ENCODE data around the gene TJAP1. TPM values are rescaled to one million over a fixed set of nuclear protein-coding genes. Genes with fewer than 3 reads are reported as not detected.

TJAP1 gene
- total and polyA plus RNA-seq, 12 donors, result 17.6 to 77.5 (median 33.0) TPM

DNA sequence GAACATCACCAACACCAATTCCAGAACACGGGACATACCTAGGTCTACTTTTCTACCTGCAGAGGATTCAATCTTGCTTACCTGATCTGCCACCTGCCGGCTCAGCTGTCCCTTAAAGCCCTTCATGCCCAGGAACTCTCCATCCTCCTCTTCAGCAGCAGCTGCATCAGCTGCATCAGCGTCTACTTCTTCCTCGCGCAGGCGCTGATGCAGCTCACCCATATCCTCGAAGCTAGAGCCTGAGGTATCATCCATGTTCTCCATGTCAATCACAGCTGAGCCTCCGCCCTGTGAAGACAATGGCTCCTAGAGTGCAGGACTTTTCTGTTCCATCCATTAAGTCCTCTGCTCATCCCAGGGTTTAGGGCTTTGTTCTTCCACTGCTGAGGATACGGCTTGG is 38.4 kb downstream of the TJAP1 start:
- no peaks in the 10 kb centered on the region for H3K27me3 ChIP-seq
- DNase-seq, result no peak
- WGBS, 4 donors, result 52 to 69% (median 63%) methylated on average over 9 of the region's 9 CpGs
- H3K27ac ChIP-seq, result peak overlapping the region in 2 of 5 donors; percentile 77 to 85
- H3K4me3 ChIP-seq, result peak overlapping the region; percentile 38 to 82 (median 61)
- H3K4me1 ChIP-seq (replicated peaks in 1 of 2), result peaks cover 18 to 35% of the 10 kb centered on the region in 2 donors
- no peaks in the 10 kb centered on the region for H3K9me3 ChIP-seq (replicated peaks in 1 of 3)
- TF ChIP-seq, protein P1, sequence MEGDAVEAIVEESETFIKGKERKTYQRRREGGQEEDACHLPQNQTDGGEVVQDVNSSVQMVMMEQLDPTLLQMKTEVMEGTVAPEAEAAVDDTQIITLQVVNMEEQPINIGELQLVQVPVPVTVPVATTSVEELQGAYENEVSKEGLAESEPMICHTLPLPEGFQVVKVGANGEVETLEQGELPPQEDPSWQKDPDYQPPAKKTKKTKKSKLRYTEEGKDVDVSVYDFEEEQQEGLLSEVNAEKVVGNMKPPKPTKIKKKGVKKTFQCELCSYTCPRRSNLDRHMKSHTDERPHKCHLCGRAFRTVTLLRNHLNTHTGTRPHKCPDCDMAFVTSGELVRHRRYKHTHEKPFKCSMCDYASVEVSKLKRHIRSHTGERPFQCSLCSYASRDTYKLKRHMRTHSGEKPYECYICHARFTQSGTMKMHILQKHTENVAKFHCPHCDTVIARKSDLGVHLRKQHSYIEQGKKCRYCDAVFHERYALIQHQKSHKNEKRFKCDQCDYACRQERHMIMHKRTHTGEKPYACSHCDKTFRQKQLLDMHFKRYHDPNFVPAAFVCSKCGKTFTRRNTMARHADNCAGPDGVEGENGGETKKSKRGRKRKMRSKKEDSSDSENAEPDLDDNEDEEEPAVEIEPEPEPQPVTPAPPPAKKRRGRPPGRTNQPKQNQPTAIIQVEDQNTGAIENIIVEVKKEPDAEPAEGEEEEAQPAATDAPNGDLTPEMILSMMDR (IDR thresholded peaks at IDR 0.05), result no peak
- TF ChIP-seq POLR2A (IDR thresholded peaks at IDR 0.05), result no peak
- intact Hi-C loops (cut with DNase I), result no loop called here
- H3K36me3 ChIP-seq (replicated peaks in 1 of 2), result peaks cover 0 to 58% of the 10 kb centered on the region in 2 donors

DNA sequence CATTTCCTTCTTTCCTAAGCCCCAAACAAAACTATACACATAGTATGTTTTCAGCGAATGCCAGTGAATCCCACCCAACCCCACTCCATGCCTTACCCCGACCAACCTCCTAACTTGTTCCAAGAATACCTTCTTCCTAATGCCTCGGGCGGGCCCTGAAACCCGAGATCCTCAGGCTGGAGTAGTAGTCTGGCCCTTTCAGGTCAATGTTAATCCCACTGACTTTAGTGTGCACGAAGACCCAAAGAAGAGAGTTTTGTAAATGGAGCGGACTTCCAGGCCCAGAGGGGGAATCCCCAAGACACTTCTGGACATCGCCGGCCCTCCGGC is 39.0 kb downstream of the TJAP1 start:
- intact Hi-C loops (cut with DNase I), result no loop called here
- TF ChIP-seq POLR2A (IDR thresholded peaks at IDR 0.05), result no peak
- TF ChIP-seq, protein P1 (IDR thresholded peaks at IDR 0.05), result no peak
- Histone ChIP-seq H3K9me3 (replicated peaks in 1 of 3) (no peaks in the 10 kb centered on the region), H3K4me1 (replicated peaks in 1 of 2) (peaks cover 17 to 33% of the 10 kb centered on the region in 2 donors), H3K27ac (peak overlapping the region in 4 of 5 donors; percentile 77 to 86 (median 81)), H3K4me3 (peak overlapping the region; percentile 38 to 82 (median 61)), H3K27me3 (no peaks in the 10 kb centered on the region), H3K36me3 (replicated peaks in 1 of 2) (peaks cover 0 to 61% of the 10 kb centered on the region in 2 donors)
- WGBS, 4 donors, result 0 to 2% (median 1%) methylated on average over 6 to 10 of the region's 10 CpGs
- no peak for DNase-seq

DNA sequence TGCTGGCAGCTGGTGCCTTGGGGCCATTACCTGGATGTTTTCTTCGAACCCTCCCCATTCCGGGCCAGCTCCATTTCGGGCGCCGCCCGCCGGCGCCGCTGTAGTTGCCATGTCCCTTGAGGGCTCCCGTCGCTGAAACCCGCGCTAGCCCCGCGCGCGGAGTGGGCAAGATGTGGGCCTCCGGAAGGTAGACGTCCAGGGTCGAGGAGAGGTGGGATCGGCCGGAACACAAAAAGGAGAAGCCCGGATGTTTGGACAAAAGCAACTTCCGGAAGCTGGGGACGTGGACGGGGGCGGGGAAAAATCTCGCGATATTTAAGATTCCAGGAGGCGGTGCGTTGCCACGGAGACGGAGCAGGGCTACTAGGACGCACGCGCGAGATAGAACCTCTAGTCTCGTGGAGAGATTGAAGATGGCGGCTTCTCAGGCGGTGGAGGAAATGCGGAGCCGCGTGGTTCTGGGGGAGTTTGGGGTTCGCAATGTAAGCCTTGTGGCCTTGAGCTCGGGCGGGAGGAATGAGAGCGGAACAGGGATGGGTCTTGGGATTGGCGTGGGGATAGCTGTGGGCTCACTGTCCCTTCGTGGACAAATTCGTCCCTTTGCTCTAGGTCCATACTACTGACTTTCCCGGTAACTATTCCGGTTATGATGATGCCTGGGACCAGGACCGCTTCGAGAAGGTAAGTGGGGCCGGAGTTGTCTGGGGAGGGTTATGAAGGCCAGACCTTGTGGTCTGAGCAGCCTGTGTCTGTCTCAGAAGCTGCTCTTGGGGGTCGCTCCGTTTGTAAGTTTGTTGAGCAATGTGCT is 39.5 kb downstream of the TJAP1 start, which contains the start of the genes POLR1C and YIPF3:
POLR1C (plus strand) TSS at position 393 of the 808 bp plus-strand sequence; CDS start at position 414, 21 bp downstream.
YIPF3 (minus strand) TSS at position 230 of the 808 bp plus-strand sequence; CDS start at position 111, 119 bp downstream.
- H3K4me1 ChIP-seq (replicated peaks in 1 of 2), result peaks cover 17 to 33% of the 10 kb centered on the region in 2 donors
- intact Hi-C loops (cut with DNase I), result no loop called here

More for the DNA sequence above, 39.5 kb downstream of the TJAP1 start, which contains the start of the genes POLR1C and YIPF3:
- Histone ChIP-seq H3K9me3 (replicated peaks in 1 of 3) (no peaks in the 10 kb centered on the region), H3K27me3 (no peaks in the 10 kb centered on the region), H3K4me3 (peak within 1 kb of the TSS; percentile 38 to 82 (median 76)), H3K27ac (peak within 1 kb of the TSS in 4 of 5 donors; percentile 77 to 86 (median 81)), H3K36me3 (replicated peaks in 1 of 2) (peaks cover 0 to 61% of the 10 kb centered on the region in 2 donors)
- TF ChIP-seq, protein P1 (IDR thresholded peaks at IDR 0.05), result no peak
- TF ChIP-seq POLR2A (IDR thresholded peaks at IDR 0.05), result peak in 1 of 2 donors; percentile 63
- DNase-seq, result peak; percentile 98 to 99 (median 99)
- WGBS, 4 donors, result 0 to 1% (median 0%) methylated on average over 27 to 57 of the region's 57 CpGs

Measured in adrenal gland (tissue), 12 donors.